ENCODE data around the gene TM9SF3. TPM values are rescaled to one million over a fixed set of nuclear protein-coding genes. Genes with fewer than 3 reads are reported as not detected.

TM9SF3 gene
- total RNA-seq (100 to 1,000 TPM in 3 of 5 donors, 10 to 100 TPM in 2; 69.4 to 343 (median 122) TPM), polyA plus RNA-seq (10 to 100 TPM; 28.6 to 33.6 (median 32.3) TPM)
- long read RNA-seq, donor 1, full-length matches to known transcripts, result 21 of 60 reads
- long read RNA-seq, donor 1, partial matches to known transcripts, result 39 of 60 reads
- long read RNA-seq, donor 1, other reads (novel, unspliced or antisense), result 0 of 60 reads
- long read RNA-seq, donor 2, full-length matches to known transcripts, result 54 of 78 reads
- long read RNA-seq, donor 2, partial matches to known transcripts, result 24 of 78 reads
- long read RNA-seq, donor 2, other reads (novel, unspliced or antisense), result 0 of 78 reads
- long read RNA-seq, donor 3, full-length matches to known transcripts, result 19 of 35 reads
- long read RNA-seq, donor 3, partial matches to known transcripts, result 16 of 35 reads
- long read RNA-seq, donor 3, other reads (novel, unspliced or antisense), result 0 of 35 reads
- long read RNA-seq, donor 4, full-length matches to known transcripts, result 3 of 3 reads
- long read RNA-seq, donor 4, partial matches to known transcripts, result 0 of 3 reads
- long read RNA-seq, donor 4, other reads (novel, unspliced or antisense), result 0 of 3 reads
- long read RNA-seq, donor 5, full-length matches to known transcripts, result 33 of 60 reads
- long read RNA-seq, donor 5, partial matches to known transcripts, result 27 of 60 reads
- long read RNA-seq, donor 5, other reads (novel, unspliced or antisense), result 0 of 60 reads
- long read RNA-seq, donor 6, full-length matches to known transcripts, result 86 of 166 reads
- long read RNA-seq, donor 6, partial matches to known transcripts, result 80 of 166 reads
- long read RNA-seq, donor 6, other reads (novel, unspliced or antisense), result 0 of 166 reads
- long read RNA-seq, donor 7, full-length matches to known transcripts, result 53 of 76 reads
- long read RNA-seq, donor 7, partial matches to known transcripts, result 23 of 76 reads
- long read RNA-seq, donor 7, other reads (novel, unspliced or antisense), result 0 of 76 reads
- long read RNA-seq, donor 8, full-length matches to known transcripts, result 38 of 58 reads
- long read RNA-seq, donor 8, partial matches to known transcripts, result 20 of 58 reads
- long read RNA-seq, donor 8, other reads (novel, unspliced or antisense), result 0 of 58 reads
- long read RNA-seq, donor 9, full-length matches to known transcripts, result 11 of 47 reads
- long read RNA-seq, donor 9, partial matches to known transcripts, result 36 of 47 reads
- long read RNA-seq, donor 9, other reads (novel, unspliced or antisense), result 0 of 47 reads
- long read RNA-seq, donor 10, full-length matches to known transcripts, result 18 of 18 reads
- long read RNA-seq, donor 10, partial matches to known transcripts, result 0 of 18 reads
- long read RNA-seq, donor 10, other reads (novel, unspliced or antisense), result 0 of 18 reads

DNA sequence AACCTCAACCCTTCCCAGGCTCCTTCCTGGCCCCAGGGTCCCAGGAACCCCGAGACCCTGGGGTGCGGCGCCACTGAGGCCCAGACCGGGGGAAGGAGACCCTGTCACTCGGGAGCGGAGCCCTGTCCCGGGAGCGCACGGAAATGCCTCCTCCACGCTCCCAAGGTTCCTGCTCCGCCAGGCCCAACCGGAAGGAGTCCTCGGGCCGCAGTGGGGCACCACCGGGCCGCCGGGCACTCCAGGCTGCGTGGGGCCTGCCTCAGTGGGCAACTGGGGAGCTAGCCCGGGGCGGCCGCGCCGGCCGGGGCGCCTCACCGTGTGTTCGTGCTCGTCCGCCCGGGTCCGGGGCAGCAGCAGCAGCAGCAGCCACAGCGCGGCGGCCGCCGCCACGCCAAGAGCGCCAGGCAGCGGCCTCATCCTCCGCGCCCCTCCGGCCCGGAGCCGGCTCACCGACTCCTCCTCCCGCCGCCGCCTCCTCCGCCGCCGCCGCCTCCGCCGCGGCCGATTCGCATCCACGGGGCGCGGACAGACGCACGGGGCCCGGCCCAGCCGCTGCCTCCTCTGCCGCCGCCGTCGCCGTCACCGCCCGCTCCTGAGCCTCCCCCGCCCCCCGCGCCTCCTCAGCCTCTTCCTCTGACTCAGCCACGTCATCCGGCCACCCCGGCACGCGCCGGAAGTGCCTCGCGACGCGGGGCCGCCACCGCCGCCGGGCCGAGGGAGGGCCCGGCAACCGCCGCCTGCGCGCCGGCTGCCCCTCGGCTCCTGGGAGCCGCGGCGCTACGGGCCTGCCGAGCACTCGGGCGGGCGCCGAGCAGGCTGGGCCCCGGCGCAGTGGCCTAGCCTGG is at the start of gene TM9SF3:
TM9SF3 (minus strand) TSS at position 594 of the 845 bp plus-strand sequence; CDS start at position 417, 177 bp downstream.
- Histone ChIP-seq H3K4me3 (peak within 1 kb of the TSS; percentile 74 to 92 (median 83)), H3K27me3 (no peaks in the 10 kb centered on the region), H3K36me3 (no peaks in the 10 kb centered on the region), H3K27ac (peak within 1 kb of the TSS; percentile 97 to 100 (median 99)), H3K4me1 (peaks cover 45 to 67% (median 55%) of the 10 kb centered on the region in 4 donors), H3K9me3 (no peaks in the 10 kb centered on the region)
- peak; percentile 95 to 97 for DNase-seq
- intact Hi-C loops (cut with DNase I; ENCODE audit: low total_unique reads), result no loop called here
- TF ChIP-seq EP300 (IDR thresholded peaks at IDR 0.05) (no peak), POLR2AphosphoS5 (IDR thresholded peaks at IDR 0.05) (peak; percentile 56 to 83 (median 82))
- TF ChIP-seq, protein P1, sequence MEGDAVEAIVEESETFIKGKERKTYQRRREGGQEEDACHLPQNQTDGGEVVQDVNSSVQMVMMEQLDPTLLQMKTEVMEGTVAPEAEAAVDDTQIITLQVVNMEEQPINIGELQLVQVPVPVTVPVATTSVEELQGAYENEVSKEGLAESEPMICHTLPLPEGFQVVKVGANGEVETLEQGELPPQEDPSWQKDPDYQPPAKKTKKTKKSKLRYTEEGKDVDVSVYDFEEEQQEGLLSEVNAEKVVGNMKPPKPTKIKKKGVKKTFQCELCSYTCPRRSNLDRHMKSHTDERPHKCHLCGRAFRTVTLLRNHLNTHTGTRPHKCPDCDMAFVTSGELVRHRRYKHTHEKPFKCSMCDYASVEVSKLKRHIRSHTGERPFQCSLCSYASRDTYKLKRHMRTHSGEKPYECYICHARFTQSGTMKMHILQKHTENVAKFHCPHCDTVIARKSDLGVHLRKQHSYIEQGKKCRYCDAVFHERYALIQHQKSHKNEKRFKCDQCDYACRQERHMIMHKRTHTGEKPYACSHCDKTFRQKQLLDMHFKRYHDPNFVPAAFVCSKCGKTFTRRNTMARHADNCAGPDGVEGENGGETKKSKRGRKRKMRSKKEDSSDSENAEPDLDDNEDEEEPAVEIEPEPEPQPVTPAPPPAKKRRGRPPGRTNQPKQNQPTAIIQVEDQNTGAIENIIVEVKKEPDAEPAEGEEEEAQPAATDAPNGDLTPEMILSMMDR (IDR thresholded peaks at IDR 0.05), result peak in 1 of 7 experiments; percentile 15
- 0 to 2% (median 0%) methylated on average over 6 to 107 of the region's 107 CpGs for WGBS, 5 donors

DNA sequence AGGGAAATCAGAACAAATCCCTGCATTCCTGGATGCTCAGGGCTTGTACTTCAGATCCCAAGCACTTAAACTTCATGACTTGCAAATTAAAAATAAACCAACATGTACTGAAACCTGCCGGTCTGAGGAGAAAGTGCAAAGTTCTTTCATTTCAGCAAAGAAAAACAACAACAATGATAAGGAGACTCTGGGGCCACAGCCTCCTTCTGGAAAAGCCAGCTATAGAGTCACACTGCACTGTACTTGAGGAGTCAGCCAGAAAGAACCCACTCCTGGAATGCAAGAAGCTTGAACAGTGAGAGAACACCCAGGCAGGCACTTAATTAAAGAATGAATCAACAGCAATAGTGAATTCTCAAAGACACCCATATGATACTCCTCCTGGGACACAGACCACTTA is 49.7 kb upstream of the TM9SF3 start:
- Histone ChIP-seq H3K9me3 (no peaks in the 10 kb centered on the region), H3K27ac (no peak overlapping the region), H3K27me3 (no peaks in the 10 kb centered on the region), H3K4me3 (no peak overlapping the region), H3K36me3 (no peaks in the 10 kb centered on the region), H3K4me1 (peaks cover 0 to 31% (median 17%) of the 10 kb centered on the region in 4 donors)
- WGBS, 5 donors, result 15 to 48% (median 26%) methylated on average over 1 of the region's 1 CpG
- TF ChIP-seq POLR2AphosphoS5 (IDR thresholded peaks at IDR 0.05) (no peak), POLR2A (IDR thresholded peaks at IDR 0.05) (no peak), EP300 (IDR thresholded peaks at IDR 0.05) (no peak)
- TF ChIP-seq, protein P1 (IDR thresholded peaks at IDR 0.05), result no peak
- intact Hi-C loops (cut with DNase I; ENCODE audit: low total_unique reads), result no loop called here
- peak in 1 of 2 donors; percentile 49 for DNase-seq

DNA sequence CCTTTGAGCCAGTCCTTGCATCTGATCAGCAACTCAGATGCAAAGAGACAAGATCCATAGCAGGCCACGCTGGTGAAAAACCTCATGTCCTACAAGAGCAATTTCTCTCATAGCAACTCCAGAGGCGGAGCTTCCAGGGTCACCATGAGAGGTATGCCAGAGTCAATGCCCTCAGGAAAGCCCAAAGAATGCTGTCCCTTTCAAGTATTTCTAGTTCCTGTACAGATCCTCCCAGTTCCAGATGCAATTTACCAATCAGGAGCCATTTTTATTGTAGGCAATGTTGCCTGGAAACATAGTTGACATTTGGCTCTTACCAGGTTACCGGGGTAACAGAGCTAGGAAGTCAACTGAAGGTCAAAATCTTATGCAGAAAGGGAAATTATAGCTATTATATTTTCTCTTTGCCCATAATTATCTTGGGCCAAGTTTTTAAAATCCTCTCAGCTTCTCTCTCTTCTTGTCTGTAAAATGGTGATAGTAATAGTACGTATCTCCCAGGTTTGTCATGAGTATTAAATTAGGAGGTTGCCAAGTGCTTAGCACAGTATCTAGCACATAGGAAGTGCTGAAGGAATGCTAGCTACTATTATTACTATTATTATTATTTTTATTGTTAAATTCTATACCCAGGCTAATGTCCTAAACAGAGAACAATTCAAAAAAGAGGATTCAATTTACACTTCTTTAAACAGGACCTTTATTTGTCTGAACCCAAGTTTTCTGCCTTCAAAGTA is 46.3 kb upstream of the TM9SF3 start:
- no peaks in the 10 kb centered on the region for H3K36me3 ChIP-seq
- no peak overlapping the region for H3K4me3 ChIP-seq
- 55 to 64% (median 61%) methylated on average over 4 of the region's 4 CpGs for WGBS, 5 donors
- H3K9me3 ChIP-seq, result no peaks in the 10 kb centered on the region
- intact Hi-C loops (cut with DNase I; ENCODE audit: low total_unique reads), result no loop called here
- DNase-seq, result peak in 1 of 2 donors; percentile 82
- no peaks in the 10 kb centered on the region for H3K27me3 ChIP-seq
- peaks cover 0 to 20% (median 8%) of the 10 kb centered on the region in 4 donors for H3K4me1 ChIP-seq
- peak overlapping the region in 1 of 5 donors; percentile 1 for H3K27ac ChIP-seq
- TF ChIP-seq POLR2AphosphoS5 (IDR thresholded peaks at IDR 0.05) (no peak), POLR2A (IDR thresholded peaks at IDR 0.05) (no peak), EP300 (IDR thresholded peaks at IDR 0.05) (no peak)
- TF ChIP-seq, protein P1 (IDR thresholded peaks at IDR 0.05), result no peak
